Spleen (tissue), 11 donors: Measurements from ENCODE around the gene SYNJ2. TPM values are rescaled to one million over a fixed set of nuclear protein-coding genes. Genes with fewer than 3 reads are reported as not detected.

Experiments
- DNase-seq: peaks from one replicate; pipeline ENCODE4 v3.0.0-alpha.2; 2020
- H3K27ac ChIP-seq, 8 donors: fragments of 200-600 bp; sonication (generic) in 7 of 8; 1 replicate in 4 of 8; 2 replicates in 4 of 8; pipeline versions ENCODE4 v1.5.0 to v1.8.0; 2016 to 2021; ENCODE audit warnings: inconsistent platforms in 4 of 8, mild to moderate bottlenecking in 4 of 8, moderate library complexity in 1 of 8
- H3K27me3 ChIP-seq, 7 donors: fragments of 200-600 bp; sonication (generic) in 6 of 7; replicated peaks in 1 of 7; 1 replicate in 4 of 7; 2 replicates in 3 of 7; pipeline versions ENCODE4 v1.5.0 to v1.8.0; 2016 to 2021; ENCODE audit warnings: inconsistent platforms in 3 of 7, mild to moderate bottlenecking in 1 of 7
- H3K36me3 ChIP-seq, 6 donors: fragments of 200-600 bp; sonication (generic) in 5 of 6; 1 replicate in 4 of 6; 2 replicates in 2 of 6; pipeline versions ENCODE4 v1.5.0 to v1.8.0; 2016 to 2021; ENCODE audit warnings: inconsistent platforms in 2 of 6
- H3K4me1 ChIP-seq, 6 donors: fragments of 200-600 bp; sonication (generic) in 5 of 6; 1 replicate in 3 of 6; 2 replicates in 3 of 6; pipeline versions ENCODE4 v1.5.0 to v1.8.0; 2016 to 2021; ENCODE audit warnings: inconsistent platforms in 3 of 6
- H3K4me3 ChIP-seq, 8 donors: fragments of 200-600 bp; sonication (generic) in 7 of 8; 1 replicate in 4 of 8; 2 replicates in 4 of 8; pipeline versions ENCODE4 v1.5.0 to v1.8.0; 2016 to 2021; ENCODE audit warnings: inconsistent platforms in 4 of 8, mild to moderate bottlenecking in 4 of 8, moderate library complexity in 2 of 8
- H3K9me3 ChIP-seq, 8 donors: fragments of 200-600 bp; sonication (generic) in 7 of 8; 1 replicate in 4 of 8; 2 replicates in 4 of 8; pipeline versions ENCODE4 v1.5.0 to v1.8.0; 2016 to 2021; ENCODE audit warnings: inconsistent platforms in 4 of 8
- POLR2A ChIP-seq, 3 donors: fragments of 450-650 bp; IDR thresholded peaks; one replicate each; pipeline ENCODE4 v1.5.1; 2017; ENCODE audit warnings: antibody characterized with exemption in 3 of 3, mild to moderate bottlenecking in 1 of 3
- POLR2AphosphoS5 ChIP-seq, 3 donors: sonication (generic); formaldehyde crosslinking; IDR thresholded peaks; one replicate each; pipeline ENCODE4 v1.5.1; 2017; ENCODE audit warnings: antibody characterized with exemption in 3 of 3
- WGBS, 5 donors: extraction: QIAGEN DNeasy Blood & Tissue Kit in 3 of 5; methylation state at CpG; one replicate each; pipeline versions ENCODE4 v1.1.5 to v1.1.7; 2013 to 2018; 5-methylcytosine and 5-hydroxymethylcytosine counted together
- intact Hi-C: fragments of 100-400 bp; cut with DNase I; formaldehyde crosslinking; loops from one replicate; pipeline ENCODE4 v1.15.0; 2023; ENCODE audit warnings: low total_unique reads
- polyA plus RNA-seq, 3 donors: library from polyadenylated mRNA; stranded (reverse); fragments of 200-250 nt; gene quantifications; one replicate each; pipeline ENCODE4 v1.2.1, GENCODE V29; 2013
- total RNA-seq, 7 donors: library from RNA; depleted of rRNA in 3 of 7; stranded (reverse); fragments of >200 nt in 3 of 7; fragmentation: NEBNext Ultra II Directional in 4 of 7; extraction: Animal tissue kit (Norgen Biotek cat#: 25700) in 4 of 7; gene quantifications; one replicate each; pipeline versions ENCODE4 v1.1.0 to v1.2.1, GENCODE V29; 2016 to 2021
- TF ChIP-seq, protein P1 (sequence below), 11 experiments: fragments of 200-600 bp in 7 of 11; fragments of 450-650 bp in 4 of 11; sonication (generic) in 4 of 11; IDR thresholded peaks in 8 of 11; conservative IDR thresholded peaks in 3 of 11; 1 replicate in 7 of 11; 2 replicates in 4 of 11; pipeline versions ENCODE4 v1.4.0 to v1.8.0; 2016 to 2021; ENCODE audit warnings: antibody characterized with exemption in 11 of 11, inconsistent platforms in 4 of 11, mild to moderate bottlenecking in 1 of 11
- donor health status: healthy with polysubstance abuse.
- donor health status: DM: no; HTN: no; CAD: no; lungs with moderate emphysema.
- donor health status: DM: no; HTN: no; CAD: no.
- donor health status: Bipolar disorder and iron deficiency.
- donor health status: healthy.
- donor health status: DM: no; HTN: no; CAD: no.
- donor health status: DM: yes; HTN: yes; CAD: no.

Gene SYNJ2
- total and polyA plus RNA-seq, 10 donors, result 2.4 to 34.0 (median 9.2) TPM

DNA sequence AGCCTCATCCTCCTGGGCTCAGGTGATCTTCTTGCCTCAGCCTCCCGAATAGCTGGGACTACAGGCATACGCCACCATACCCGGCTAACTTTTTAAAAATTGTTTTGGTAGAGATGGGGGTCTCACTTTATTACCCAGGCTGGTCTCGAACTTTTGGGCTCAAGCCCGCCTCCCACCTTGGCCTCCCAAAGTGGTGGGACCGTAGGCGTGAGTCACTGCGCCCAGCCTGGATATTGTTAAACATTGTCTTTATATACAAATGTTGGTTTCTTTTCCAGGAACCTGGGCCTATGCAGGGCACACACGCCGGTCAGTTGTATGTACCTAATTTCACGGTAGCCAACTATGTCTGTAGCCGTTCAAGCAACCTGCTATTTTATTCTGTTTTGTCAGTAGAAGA, 60.1 kb downstream of the SYNJ2 start:
- no peaks in the 10 kb centered on the region for H3K9me3 ChIP-seq
- no peak overlapping the region for H3K27ac ChIP-seq
- intact Hi-C loops, result no loop called here
- H3K4me3 ChIP-seq, result no peak overlapping the region
- H3K36me3 ChIP-seq, result peaks cover 0 to 75% (median 8%) of the 10 kb centered on the region in 6 donors
- H3K27me3 ChIP-seq, result no peaks in the 10 kb centered on the region
- peaks cover 0 to 24% (median 7%) of the 10 kb centered on the region in 6 donors for H3K4me1 ChIP-seq
- DNase-seq, result no peak
- TF ChIP-seq POLR2A (IDR thresholded peaks at IDR 0.05) (no peak), POLR2AphosphoS5 (IDR thresholded peaks at IDR 0.05) (no peak)
- TF ChIP-seq, protein P1, sequence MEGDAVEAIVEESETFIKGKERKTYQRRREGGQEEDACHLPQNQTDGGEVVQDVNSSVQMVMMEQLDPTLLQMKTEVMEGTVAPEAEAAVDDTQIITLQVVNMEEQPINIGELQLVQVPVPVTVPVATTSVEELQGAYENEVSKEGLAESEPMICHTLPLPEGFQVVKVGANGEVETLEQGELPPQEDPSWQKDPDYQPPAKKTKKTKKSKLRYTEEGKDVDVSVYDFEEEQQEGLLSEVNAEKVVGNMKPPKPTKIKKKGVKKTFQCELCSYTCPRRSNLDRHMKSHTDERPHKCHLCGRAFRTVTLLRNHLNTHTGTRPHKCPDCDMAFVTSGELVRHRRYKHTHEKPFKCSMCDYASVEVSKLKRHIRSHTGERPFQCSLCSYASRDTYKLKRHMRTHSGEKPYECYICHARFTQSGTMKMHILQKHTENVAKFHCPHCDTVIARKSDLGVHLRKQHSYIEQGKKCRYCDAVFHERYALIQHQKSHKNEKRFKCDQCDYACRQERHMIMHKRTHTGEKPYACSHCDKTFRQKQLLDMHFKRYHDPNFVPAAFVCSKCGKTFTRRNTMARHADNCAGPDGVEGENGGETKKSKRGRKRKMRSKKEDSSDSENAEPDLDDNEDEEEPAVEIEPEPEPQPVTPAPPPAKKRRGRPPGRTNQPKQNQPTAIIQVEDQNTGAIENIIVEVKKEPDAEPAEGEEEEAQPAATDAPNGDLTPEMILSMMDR (IDR thresholded peaks at IDR 0.05 in 8 of 11, conservative IDR thresholded peaks at IDR 0.05 in 3 of 11), result no peak
- WGBS, 5 donors, result 95 to 98% (median 97%) methylated on average over 12 of the region's 12 CpGs

DNA sequence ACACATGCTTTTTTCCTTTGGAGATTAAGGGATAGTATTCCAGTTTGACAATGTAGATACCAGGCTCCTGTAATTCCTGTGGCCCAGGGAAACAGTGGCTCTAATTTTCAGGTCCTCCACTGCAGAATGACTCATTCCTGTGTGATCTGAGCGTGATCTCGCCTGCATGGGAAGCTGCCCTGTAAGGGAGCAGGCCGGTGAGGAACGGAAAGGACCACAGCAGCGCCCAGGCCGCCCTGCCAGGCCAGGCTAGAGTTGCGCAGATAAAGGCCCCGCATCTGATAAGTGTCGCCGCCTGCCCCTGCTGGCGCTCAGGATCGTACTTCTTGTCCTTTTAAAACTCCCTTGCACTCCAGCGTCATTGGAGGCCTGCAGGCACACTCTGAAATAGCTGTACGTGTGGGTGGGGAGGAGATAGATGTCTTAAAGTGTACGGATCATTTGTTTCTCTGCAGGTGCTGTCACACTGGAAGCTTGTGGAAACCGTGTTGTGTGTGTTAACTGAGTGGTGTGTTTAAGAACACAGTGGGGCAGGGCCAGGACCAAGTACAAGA, 60.7 kb downstream of the SYNJ2 start:
- Histone ChIP-seq H3K27ac (no peak overlapping the region), H3K27me3 (no peaks in the 10 kb centered on the region), H3K36me3 (peaks cover 0 to 74% (median 8%) of the 10 kb centered on the region in 6 donors), H3K9me3 (no peaks in the 10 kb centered on the region), H3K4me1 (peaks cover 0 to 24% (median 7%) of the 10 kb centered on the region in 6 donors), H3K4me3 (no peak overlapping the region)
- TF ChIP-seq POLR2A (IDR thresholded peaks at IDR 0.05) (no peak), POLR2AphosphoS5 (IDR thresholded peaks at IDR 0.05) (no peak)
- TF ChIP-seq, protein P1 (IDR thresholded peaks at IDR 0.05 in 8 of 11, conservative IDR thresholded peaks at IDR 0.05 in 3 of 11), result no peak
- intact Hi-C loops, result no loop called here
- DNase-seq, result no peak
- 90 to 96% (median 93%) methylated on average over 11 to 16 of the region's 16 CpGs for WGBS, 5 donors

DNA sequence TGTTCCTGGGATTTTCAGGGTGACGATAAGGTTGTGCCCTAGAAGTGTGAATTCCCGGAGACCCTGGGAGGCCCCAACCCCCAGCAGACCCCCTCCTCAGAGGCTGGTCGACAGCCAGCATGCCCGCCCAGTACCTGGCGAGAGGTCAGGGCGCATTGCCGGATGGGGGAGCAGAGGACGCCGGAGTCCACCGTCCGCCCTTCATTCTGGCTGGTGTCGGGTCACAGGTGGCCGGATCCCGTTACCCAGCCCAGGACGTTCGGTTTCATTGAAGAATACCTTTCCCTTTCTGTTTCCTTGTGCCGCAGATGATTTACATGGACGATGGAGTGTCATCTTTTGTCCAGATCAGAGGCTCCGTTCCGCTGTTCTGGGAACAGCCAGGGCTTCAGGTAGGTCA, 61.3 kb downstream of the SYNJ2 start:
- H3K9me3 ChIP-seq, result no peaks in the 10 kb centered on the region
- DNase-seq, result no peak
- peaks cover 0 to 71% (median 8%) of the 10 kb centered on the region in 6 donors for H3K36me3 ChIP-seq
- H3K4me1 ChIP-seq, result peaks cover 0 to 24% (median 7%) of the 10 kb centered on the region in 6 donors
- WGBS, 5 donors, result 94 to 98% (median 96%) methylated on average over 20 of the region's 20 CpGs
- intact Hi-C loops, result no loop called here
- H3K27ac ChIP-seq, result no peak overlapping the region
- H3K4me3 ChIP-seq, result no peak overlapping the region
- TF ChIP-seq POLR2A (IDR thresholded peaks at IDR 0.05) (no peak), POLR2AphosphoS5 (IDR thresholded peaks at IDR 0.05) (no peak)
- TF ChIP-seq, protein P1 (IDR thresholded peaks at IDR 0.05 in 8 of 11, conservative IDR thresholded peaks at IDR 0.05 in 3 of 11), result no peak
- H3K27me3 ChIP-seq, result no peaks in the 10 kb centered on the region

DNA sequence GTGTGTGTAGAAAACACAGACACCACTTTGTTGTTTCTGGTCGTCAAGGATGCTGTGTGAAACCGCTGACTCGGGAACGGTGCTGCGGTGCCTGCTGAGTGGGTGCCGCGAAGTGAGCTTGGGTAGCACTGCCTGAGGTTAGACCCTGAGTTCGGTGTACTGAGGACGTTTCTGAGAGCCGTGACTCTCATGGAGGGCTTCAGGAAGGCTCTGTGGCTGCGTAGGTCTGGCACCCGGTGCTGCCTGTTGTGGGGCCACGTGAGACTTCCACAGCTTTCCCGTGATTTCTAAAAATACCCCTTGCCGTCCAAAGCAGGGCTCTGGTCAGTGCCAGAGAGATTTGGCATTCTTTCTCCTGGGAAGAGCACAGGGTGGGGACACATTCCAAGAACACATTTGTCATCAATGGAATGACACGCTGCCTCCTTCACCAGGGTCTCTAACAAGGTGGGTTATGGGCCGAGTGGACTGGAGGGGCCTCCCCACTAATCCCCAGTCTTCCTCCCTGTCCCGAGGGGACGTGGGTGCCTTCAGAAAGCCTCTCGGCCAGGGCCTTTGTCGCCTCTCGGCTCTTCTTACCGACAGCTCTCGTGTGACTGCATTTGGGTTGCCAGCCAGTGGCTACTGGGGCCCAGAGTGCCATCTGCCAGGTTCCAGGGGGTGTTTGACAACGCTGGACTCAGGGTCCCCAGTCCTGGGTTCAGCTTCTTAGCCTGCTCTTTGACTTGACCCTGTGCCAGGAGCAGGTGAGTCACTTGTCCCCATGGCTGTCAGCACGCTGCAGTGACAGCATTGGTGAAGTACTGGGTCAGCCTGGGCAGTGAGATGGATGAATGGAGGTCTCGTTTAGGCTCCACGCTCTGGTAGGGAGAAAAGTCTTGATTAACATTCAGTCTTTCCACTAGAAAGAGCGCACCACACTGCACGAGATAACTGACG, 62.2 kb downstream of the SYNJ2 start:
- no peak for TF ChIP-seq POLR2AphosphoS5 (IDR thresholded peaks at IDR 0.05)
- TF ChIP-seq POLR2A (IDR thresholded peaks at IDR 0.05), result no peak
- TF ChIP-seq, protein P1 (IDR thresholded peaks at IDR 0.05 in 8 of 11, conservative IDR thresholded peaks at IDR 0.05 in 3 of 11), result no peak
- Histone ChIP-seq H3K9me3 (no peaks in the 10 kb centered on the region), H3K36me3 (peaks cover 0 to 71% (median 8%) of the 10 kb centered on the region in 6 donors), H3K4me1 (peaks cover 0 to 24% (median 7%) of the 10 kb centered on the region in 6 donors), H3K4me3 (no peak overlapping the region), H3K27ac (no peak overlapping the region), H3K27me3 (no peaks in the 10 kb centered on the region)
- 88 to 96% (median 93%) methylated on average over 31 of the region's 31 CpGs for WGBS, 5 donors
- intact Hi-C loops, result no loop called here
- no peak for DNase-seq
